ENCODE measurements around the gene SUZ12. TPM values are rescaled to one million over a fixed set of nuclear protein-coding genes. Genes with fewer than 3 reads are reported as not detected.

The SUZ12 gene
- total and polyA plus RNA-seq, 9 of the 15 experiments (the other 6 are each of a cell fraction or from before 2014, with no cell fraction given), result 19.5 to 64.3 (median 47.2) TPM

- TF ChIP-seq CHD7 (IDR thresholded peaks at IDR 0.05; ENCODE audit: low read depth, low read length) (no peak), CUX1 (CRISPR knock-in tag; IDR thresholded peaks at IDR 0.05) (no peak), MCM5 (IDR thresholded peaks at IDR 0.05; ENCODE audit: low read depth) (no peak), NFIC (IDR thresholded peaks at IDR 0.05) (0 out of 2 replicates have a peak, but pooled peaks have one; percentile 4), PRPF4 (IDR thresholded peaks at IDR 0.05; ENCODE audit: insufficient read depth, low read depth, low read length, poor library complexity, severe bottlenecking) (no peak), GATAD2A (IDR thresholded peaks at IDR 0.05) (0 out of 2 replicates have a peak, but pooled peaks have one; percentile 32), SREBF1 (IDR thresholded peaks at IDR 0.05; ENCODE audit: borderline replicate concordance, low read depth, low read length) (0 out of 2 replicates have a peak, but pooled peaks have one; percentile 51), GMEB1 (CRISPR knock-in tag; IDR thresholded peaks at IDR 0.05) (peak; percentile 55; the same call in 1 of the 2 replicates), KLF1 (tag; IDR thresholded peaks at IDR 0.05) (no peak)
These were observed 70.2 kb downstream of the SUZ12 start, which contains the start of gene LRRC37B (continued) for GRCh38 chr17:32006957-32007462.

Data from K562 (cell line).